ENCODE measurements around the gene PSPN.

PSPN gene

DNA sequence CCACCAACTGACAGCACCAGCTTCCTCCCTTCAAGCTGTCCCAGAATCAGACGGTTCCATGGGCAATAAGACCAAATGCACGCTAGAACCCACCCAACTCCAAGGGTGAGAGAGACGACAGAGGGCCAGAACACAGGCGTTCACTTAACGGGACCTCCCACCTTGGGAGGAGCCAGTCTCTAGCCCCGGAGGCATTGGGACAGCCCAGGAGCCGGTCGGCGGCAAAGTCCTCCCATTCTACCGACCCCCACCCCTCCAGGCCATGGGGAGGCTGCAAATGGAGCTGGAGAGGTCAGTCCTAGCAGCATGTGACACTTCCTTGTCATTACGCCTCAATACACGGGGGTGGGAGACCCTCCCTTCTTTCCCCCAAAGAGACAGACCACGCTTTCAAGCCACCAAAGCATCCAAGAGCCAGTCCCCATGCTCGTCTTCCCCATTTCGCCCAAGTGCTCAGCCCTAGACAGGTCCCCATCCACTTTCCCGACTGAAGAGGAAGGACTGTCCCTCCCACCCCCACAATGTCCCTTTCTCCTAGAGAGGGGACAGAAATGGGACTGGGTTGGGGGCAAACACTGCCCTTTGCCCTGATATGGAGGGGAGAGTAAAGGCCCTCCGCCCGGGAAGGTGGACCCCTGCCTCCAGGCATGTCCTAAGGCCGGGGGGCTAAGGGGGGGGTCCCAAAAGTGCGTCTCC lies 47.9 kb upstream of the PSPN start:
- Histone ChIP-seq H3K27ac (ENCODE audit: low read length) (peak overlapping the region; percentile 74), H3K4me3 (ENCODE audit: low read depth in 1 of 2, low read length in 2 of 2) (peak overlapping the region; percentile 90 to 95; a peak in 3 of 4 replicates), H3K4me2 (ENCODE audit: insufficient read depth, low read length) (peak overlapping the region; percentile 97), H4K20me1 (ENCODE audit: insufficient read depth, low read length) (peaks cover 55% of the 10 kb centered on the region), H3K27me3 (ENCODE audit: insufficient read depth, low read length, poor library complexity) (no peaks in the 10 kb centered on the region), H3K4me1 (ENCODE audit: insufficient read depth, low read length) (peaks cover 39% of the 10 kb centered on the region), H3K79me2 (ENCODE audit: insufficient read depth, low read length) (peaks cover 58% of the 10 kb centered on the region), H3K9me3 (ENCODE audit: insufficient read depth, low read length, severe bottlenecking) (no peaks in the 10 kb centered on the region), H2AFZ (ENCODE audit: low read depth, low read length) (no peak overlapping the region), H3K9ac (ENCODE audit: low read depth, low read length) (peak overlapping the region; percentile 89), H3K36me3 (ENCODE audit: insufficient read depth, low read length) (peaks cover 54% of the 10 kb centered on the region)
- DNase-seq: peak; percentile 51
- ATAC-seq (ENCODE audit: insufficient read depth, low read depth): no peak
- TF ChIP-seq, protein P1, sequence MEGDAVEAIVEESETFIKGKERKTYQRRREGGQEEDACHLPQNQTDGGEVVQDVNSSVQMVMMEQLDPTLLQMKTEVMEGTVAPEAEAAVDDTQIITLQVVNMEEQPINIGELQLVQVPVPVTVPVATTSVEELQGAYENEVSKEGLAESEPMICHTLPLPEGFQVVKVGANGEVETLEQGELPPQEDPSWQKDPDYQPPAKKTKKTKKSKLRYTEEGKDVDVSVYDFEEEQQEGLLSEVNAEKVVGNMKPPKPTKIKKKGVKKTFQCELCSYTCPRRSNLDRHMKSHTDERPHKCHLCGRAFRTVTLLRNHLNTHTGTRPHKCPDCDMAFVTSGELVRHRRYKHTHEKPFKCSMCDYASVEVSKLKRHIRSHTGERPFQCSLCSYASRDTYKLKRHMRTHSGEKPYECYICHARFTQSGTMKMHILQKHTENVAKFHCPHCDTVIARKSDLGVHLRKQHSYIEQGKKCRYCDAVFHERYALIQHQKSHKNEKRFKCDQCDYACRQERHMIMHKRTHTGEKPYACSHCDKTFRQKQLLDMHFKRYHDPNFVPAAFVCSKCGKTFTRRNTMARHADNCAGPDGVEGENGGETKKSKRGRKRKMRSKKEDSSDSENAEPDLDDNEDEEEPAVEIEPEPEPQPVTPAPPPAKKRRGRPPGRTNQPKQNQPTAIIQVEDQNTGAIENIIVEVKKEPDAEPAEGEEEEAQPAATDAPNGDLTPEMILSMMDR (IDR thresholded peaks at IDR 0.05; ENCODE audit: borderline replicate concordance, extremely low read depth, low read length, poor library complexity, severe bottlenecking): no peak
- no peak for TF ChIP-seq EZH2 (IDR thresholded peaks at IDR 0.05; ENCODE audit: borderline replicate concordance, low read depth, low read length, severe bottlenecking)

GRCh38 chr19:6421075-6422014 lies 45.6 kb upstream of the PSPN start:
- H3K27ac ChIP-seq (ENCODE audit: low read length): no peak overlapping the region
- H3K4me3 ChIP-seq (ENCODE audit: low read depth in 1 of 2, low read length in 2 of 2): peak overlapping the region in 1 of 2 experiments; percentile 90; a peak in 1 of 4 replicates
- no peak overlapping the region for H3K9ac ChIP-seq (ENCODE audit: low read depth, low read length)
- H3K4me2 ChIP-seq (ENCODE audit: insufficient read depth, low read length): peak overlapping the region; percentile 97
- ATAC-seq (ENCODE audit: insufficient read depth, low read depth) (no peak), DNase-seq (no peak)
- H4K20me1 ChIP-seq (ENCODE audit: insufficient read depth, low read length): peaks cover 78% of the 10 kb centered on the region
- peaks cover 77% of the 10 kb centered on the region for H3K36me3 ChIP-seq (ENCODE audit: insufficient read depth, low read length)
- peaks cover 69% of the 10 kb centered on the region for H3K79me2 ChIP-seq (ENCODE audit: insufficient read depth, low read length)
- H3K9me3 ChIP-seq (ENCODE audit: insufficient read depth, low read length, severe bottlenecking): no peaks in the 10 kb centered on the region
- H2AFZ ChIP-seq (ENCODE audit: low read depth, low read length): no peak overlapping the region
- TF ChIP-seq EZH2 (IDR thresholded peaks at IDR 0.05; ENCODE audit: borderline replicate concordance, low read depth, low read length, severe bottlenecking): no peak
- TF ChIP-seq, protein P1 (IDR thresholded peaks at IDR 0.05; ENCODE audit: borderline replicate concordance, extremely low read depth, low read length, poor library complexity, severe bottlenecking): no peak
- no peaks in the 10 kb centered on the region for H3K27me3 ChIP-seq (ENCODE audit: insufficient read depth, low read length, poor library complexity)
- peaks cover 37% of the 10 kb centered on the region for H3K4me1 ChIP-seq (ENCODE audit: insufficient read depth, low read length)

- Histone ChIP-seq H3K4me1 (ENCODE audit: insufficient read depth, low read length) (peaks cover 23% of the 10 kb centered on the region), H4K20me1 (ENCODE audit: insufficient read depth, low read length) (peaks cover 94% of the 10 kb centered on the region), H2AFZ (ENCODE audit: low read depth, low read length) (no peak overlapping the region), H3K4me3 (ENCODE audit: low read depth in 1 of 2, low read length in 2 of 2) (no peak overlapping the region), H3K27me3 (ENCODE audit: insufficient read depth, low read length, poor library complexity) (no peaks in the 10 kb centered on the region), H3K27ac (ENCODE audit: low read length) (no peak overlapping the region), H3K36me3 (ENCODE audit: insufficient read depth, low read length) (peaks cover 98% of the 10 kb centered on the region), H3K4me2 (ENCODE audit: insufficient read depth, low read length) (no peak overlapping the region), H3K9ac (ENCODE audit: low read depth, low read length) (no peak overlapping the region), H3K9me3 (ENCODE audit: insufficient read depth, low read length, severe bottlenecking) (no peaks in the 10 kb centered on the region), H3K79me2 (ENCODE audit: insufficient read depth, low read length) (peaks cover 60% of the 10 kb centered on the region)
- TF ChIP-seq EZH2 (IDR thresholded peaks at IDR 0.05; ENCODE audit: borderline replicate concordance, low read depth, low read length, severe bottlenecking): no peak
- TF ChIP-seq, protein P1 (IDR thresholded peaks at IDR 0.05; ENCODE audit: borderline replicate concordance, extremely low read depth, low read length, poor library complexity, severe bottlenecking): no peak
- DNase-seq (no peak), ATAC-seq (ENCODE audit: insufficient read depth, low read depth) (no peak)
Observed at GRCh38 chr19:6418562-6418932, 42.8 kb upstream of the PSPN start.

Data from DND-41 (cell line).